Smooth muscle cell (in vitro differentiated cells): ENCODE measurements around the gene SMIM45.

Source experiments
- DNase-seq: peaks from one replicate; lab custom pipeline; 2025; ENCODE audit not compliant: unreplicated experiment; lab: John Stamatoyannopoulos, UW
- H2AFZ ChIP-seq: fragments of 200-600 bp; sonication (generic); 2 replicates; pipeline ENCODE4 v1.6.0; 2016; ENCODE audit warnings: antibody characterized with exemption, low read depth, mild to moderate bottlenecking
- H3F3A ChIP-seq: fragments of 200-600 bp; sonication (generic); 2 replicates; pipeline ENCODE4 v1.6.0; 2017; ENCODE audit warnings: antibody characterized with exemption, low read depth
- H3K27ac ChIP-seq: fragments of 200-600 bp; sonication (generic); 2 replicates; pipeline ENCODE4 v1.5.1; 2016; ENCODE audit warnings: low read depth, mild to moderate bottlenecking
- H3K27me3 ChIP-seq: fragments of 200-600 bp; sonication (generic); 2 replicates; pipeline ENCODE4 v1.6.1; 2016; ENCODE audit warnings: low read depth, mild to moderate bottlenecking
- H3K36me3 ChIP-seq: fragments of 200-600 bp; sonication (generic); 2 replicates; pipeline ENCODE4 v1.5.1; 2016; ENCODE audit warnings: low read depth
- H3K4me1 ChIP-seq: fragments of 200-600 bp; sonication (generic); 2 replicates; pipeline ENCODE4 v1.5.1; 2016; ENCODE audit warnings: low read depth
- H3K4me2 ChIP-seq: fragments of 200-600 bp; sonication (generic); 2 replicates; pipeline ENCODE4 v1.6.0; 2016; ENCODE audit warnings: mild to moderate bottlenecking
- H3K4me3 ChIP-seq: fragments of 200-600 bp; sonication (generic); 2 replicates; pipeline ENCODE4 v1.5.1; 2016; ENCODE audit warnings: mild to moderate bottlenecking
- H3K79me2 ChIP-seq: fragments of 200-600 bp; sonication (generic); 2 replicates; pipeline ENCODE4 v1.6.0; 2016; ENCODE audit warnings: low read depth, mild to moderate bottlenecking
- H3K9ac ChIP-seq: fragments of 200-600 bp; sonication (generic); 2 replicates; pipeline ENCODE4 v1.6.0; 2016; ENCODE audit warnings: low read depth
- H3K9me3 ChIP-seq: fragments of 200-600 bp; sonication (generic); replicated peaks from 2 replicates; pipeline ENCODE4 v1.5.1; 2016; ENCODE audit warnings: low read depth
- H4K20me1 ChIP-seq: fragments of 200-600 bp; sonication (generic); 2 replicates; pipeline ENCODE4 v1.6.0; 2016; ENCODE audit warnings: low read depth
- CTCF ChIP-seq: fragments of 200-600 bp; sonication (generic); IDR thresholded peaks from 2 replicates; pipeline ENCODE4 v1.5.1; 2017; ENCODE audit warnings: borderline replicate concordance, mild to moderate bottlenecking, antibody characterized with exemption; ENCODE audit not compliant: insufficient read depth, poor library complexity, severe bottlenecking
- WGBS: methylation state at CpG from one replicate; pipeline ENCODE4 v1.1.7; 2016; ENCODE audit warnings: low lambda C conversion rate; 5-methylcytosine and 5-hydroxymethylcytosine counted together

The SMIM45 gene

GRCh38 chr22:41982865-41983264, 30.9 kb downstream of the SMIM45 start:
- Histone ChIP-seq H3K27me3 (peaks cover 4% of the 10 kb centered on the region), H3K36me3 (no peaks in the 10 kb centered on the region), H3K9ac (no peak overlapping the region), H3K79me2 (no peaks in the 10 kb centered on the region), H3K4me1 (no peaks in the 10 kb centered on the region), H3K9me3 (no peaks in the 10 kb centered on the region), H3K27ac (no peak overlapping the region), H4K20me1 (no peaks in the 10 kb centered on the region), H3F3A (no peaks in the 10 kb centered on the region), H3K4me2 (no peak overlapping the region), H2AFZ (no peak overlapping the region), H3K4me3 (no peak overlapping the region)
- TF ChIP-seq CTCF, result no peak
- WGBS, result 94% methylated on average over 5 of the region's 5 CpGs
- DNase-seq, result no peak

- Histone ChIP-seq H3K4me1 (no peaks in the 10 kb centered on the region), H3K79me2 (no peaks in the 10 kb centered on the region), H3K36me3 (no peaks in the 10 kb centered on the region), H3F3A (no peaks in the 10 kb centered on the region), H3K4me2 (no peak overlapping the region), H3K9me3 (no peaks in the 10 kb centered on the region), H3K27me3 (no peaks in the 10 kb centered on the region), H2AFZ (no peak overlapping the region), H3K4me3 (no peak overlapping the region), H3K27ac (no peak overlapping the region), H3K9ac (no peak overlapping the region), H4K20me1 (no peaks in the 10 kb centered on the region)
- DNase-seq, result no peak
- TF ChIP-seq CTCF, result no peak
- 82% methylated on average over 6 of the region's 6 CpGs for WGBS
Measured at GRCh38 chr22:41983513-41984405, 31.8 kb downstream of the SMIM45 start.

GRCh38 chr22:41987276-41987675, 35.3 kb downstream of the SMIM45 start:
- H3K4me2 ChIP-seq, result no peak overlapping the region
- no peak overlapping the region for H3K27ac ChIP-seq
- H4K20me1 ChIP-seq, result no peaks in the 10 kb centered on the region
- no peaks in the 10 kb centered on the region for H3K9me3 ChIP-seq
- H3K9ac ChIP-seq, result no peak overlapping the region
- no peaks in the 10 kb centered on the region for H3K4me1 ChIP-seq
- no peak for TF ChIP-seq CTCF
- H2AFZ ChIP-seq, result no peak overlapping the region
- no peaks in the 10 kb centered on the region for H3K27me3 ChIP-seq
- H3K79me2 ChIP-seq, result no peaks in the 10 kb centered on the region
- no peak for DNase-seq
- no peaks in the 10 kb centered on the region for H3K36me3 ChIP-seq
- H3F3A ChIP-seq, result no peaks in the 10 kb centered on the region
- no peak overlapping the region for H3K4me3 ChIP-seq
- 93% methylated on average over 5 of the region's 5 CpGs for WGBS

- 84% methylated on average over 4 of the region's 4 CpGs for WGBS
- H4K20me1 ChIP-seq, result no peaks in the 10 kb centered on the region
- TF ChIP-seq CTCF, result no peak
- no peak overlapping the region for H3K4me2 ChIP-seq
- H3K27ac ChIP-seq, result no peak overlapping the region
- H3K9me3 ChIP-seq, result no peaks in the 10 kb centered on the region
- no peaks in the 10 kb centered on the region for H3K79me2 ChIP-seq
- no peak overlapping the region for H3K9ac ChIP-seq
- H3K36me3 ChIP-seq, result no peaks in the 10 kb centered on the region
- H2AFZ ChIP-seq, result no peak overlapping the region
- no peak for DNase-seq
- H3K4me1 ChIP-seq, result no peaks in the 10 kb centered on the region
- no peaks in the 10 kb centered on the region for H3F3A ChIP-seq
- H3K4me3 ChIP-seq, result no peak overlapping the region
- H3K27me3 ChIP-seq, result no peaks in the 10 kb centered on the region
Measured at GRCh38 chr22:41989246-41989645, 37.3 kb downstream of the SMIM45 start.
